ENCODE results near the gene PITX1.
"Not testable (repeated sequence)": the region's sequence is repeated elsewhere in the genome, so short reads cannot be mapped to it uniquely, and the experiment has no call there.

The PITX1 gene

DNA sequence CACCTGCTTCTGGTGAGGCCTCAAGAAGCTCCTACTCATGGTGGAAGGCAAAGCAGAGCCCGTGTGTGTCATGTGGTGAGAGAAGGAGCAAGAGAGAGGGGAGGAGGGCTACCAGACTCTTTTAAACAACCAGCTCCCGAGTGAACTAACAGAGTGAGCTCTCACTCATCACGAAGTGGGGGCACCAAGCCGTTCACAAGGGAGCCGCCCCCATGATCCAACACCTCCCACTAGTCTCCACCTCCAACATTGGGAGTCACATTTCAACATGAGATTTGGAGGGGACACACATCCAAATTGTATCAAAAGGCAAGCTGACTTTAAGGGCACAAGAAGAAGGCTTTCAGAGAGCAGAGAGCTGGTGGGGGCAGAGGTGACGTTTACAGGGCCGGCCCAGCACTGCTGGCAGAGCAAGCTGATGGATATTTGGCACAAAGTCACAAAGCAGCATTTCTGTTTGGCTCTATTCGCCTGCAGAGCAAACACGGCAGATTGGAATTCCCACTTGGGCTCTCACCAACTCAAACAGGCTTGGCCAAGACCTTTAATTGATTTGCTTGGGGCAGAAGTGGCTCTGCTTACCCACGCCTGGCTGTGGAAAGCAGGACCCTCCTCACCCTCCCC is 20.0 kb downstream of the PITX1 start:
- FAIRE-seq = no peak
- no peak for DNase-seq (ENCODE audit: extremely low spot score, insufficient read length, low read depth)

DNA sequence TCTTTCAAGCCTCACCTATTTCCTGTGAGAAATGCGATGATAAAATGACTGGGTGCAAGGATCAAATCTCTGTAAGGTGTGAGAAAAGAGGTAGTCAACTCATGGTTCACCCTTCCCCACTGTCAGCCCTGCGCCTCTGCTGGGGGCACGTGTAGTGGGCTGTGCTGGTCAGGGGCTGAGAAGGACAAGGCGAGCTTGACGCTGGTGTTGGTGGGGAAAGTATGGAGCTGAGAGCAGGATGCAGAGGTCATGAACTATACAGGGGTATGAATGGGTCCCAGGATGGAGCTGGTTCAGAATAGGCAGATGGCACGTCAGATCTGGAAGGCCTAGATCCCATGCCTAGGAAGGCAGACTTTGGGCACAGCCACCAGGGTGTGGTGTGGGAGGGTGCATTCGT is 20.6 kb downstream of the PITX1 start:
- FAIRE-seq = no peak

DNA sequence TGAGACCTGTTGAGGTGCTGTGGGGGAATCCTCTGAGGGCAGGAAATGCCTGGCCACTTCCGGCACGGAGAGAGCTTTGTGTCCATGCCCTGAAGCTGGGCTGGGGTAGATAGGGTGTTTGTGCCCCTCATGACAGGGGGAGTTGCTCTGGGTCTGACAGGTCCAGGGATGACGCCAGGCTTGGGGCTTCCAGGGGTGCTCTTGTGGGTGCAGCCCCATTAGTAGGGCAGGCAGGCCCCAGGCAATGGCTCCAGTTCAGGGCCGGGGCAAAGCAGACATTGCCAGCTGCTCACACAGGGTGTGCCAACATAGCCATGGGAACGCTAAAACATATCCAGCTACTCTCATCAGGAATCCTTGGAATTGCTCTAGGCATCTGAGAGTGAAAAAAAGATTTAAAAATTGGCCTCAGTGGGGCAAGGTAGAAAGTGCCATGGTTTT is 21.1 kb downstream of the PITX1 start:
- FAIRE-seq (no peak), DNase-seq (ENCODE audit: extremely low spot score, insufficient read length, low read depth) (no peak)

More for the DNA sequence above, 20.6 kb downstream of the PITX1 start:
- no peak for DNase-seq (ENCODE audit: extremely low spot score, insufficient read length, low read depth)

DNA sequence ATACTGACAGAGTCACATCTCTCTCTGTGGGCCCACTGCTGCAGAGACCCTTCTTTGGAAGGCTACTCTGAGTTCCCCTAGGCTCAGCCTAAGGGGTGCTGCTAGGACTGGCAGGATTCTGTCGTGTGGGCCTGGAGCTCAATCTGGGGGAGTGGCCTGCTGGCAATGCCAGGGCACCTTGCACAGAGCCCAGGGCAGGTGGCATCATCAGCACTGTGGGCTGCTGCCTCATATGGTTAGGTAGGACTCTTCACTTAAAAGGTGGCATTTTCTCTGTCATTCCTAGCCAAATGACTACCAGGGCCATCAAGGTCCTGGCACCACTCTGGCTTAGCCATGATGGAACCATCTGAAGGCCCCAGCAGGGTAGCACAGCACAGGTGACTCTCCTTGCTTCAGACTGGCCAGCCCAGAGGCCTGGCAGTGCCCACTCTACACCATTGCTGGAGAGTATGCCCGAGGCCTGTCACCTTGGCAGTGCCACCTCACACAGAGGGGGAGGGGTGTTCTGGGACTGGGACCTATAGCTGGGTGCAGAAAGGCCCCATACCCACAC is 21.9 kb downstream of the PITX1 start:
- DNase-seq (ENCODE audit: extremely low spot score, insufficient read length, low read depth) (no peak), FAIRE-seq (no peak)

DNA sequence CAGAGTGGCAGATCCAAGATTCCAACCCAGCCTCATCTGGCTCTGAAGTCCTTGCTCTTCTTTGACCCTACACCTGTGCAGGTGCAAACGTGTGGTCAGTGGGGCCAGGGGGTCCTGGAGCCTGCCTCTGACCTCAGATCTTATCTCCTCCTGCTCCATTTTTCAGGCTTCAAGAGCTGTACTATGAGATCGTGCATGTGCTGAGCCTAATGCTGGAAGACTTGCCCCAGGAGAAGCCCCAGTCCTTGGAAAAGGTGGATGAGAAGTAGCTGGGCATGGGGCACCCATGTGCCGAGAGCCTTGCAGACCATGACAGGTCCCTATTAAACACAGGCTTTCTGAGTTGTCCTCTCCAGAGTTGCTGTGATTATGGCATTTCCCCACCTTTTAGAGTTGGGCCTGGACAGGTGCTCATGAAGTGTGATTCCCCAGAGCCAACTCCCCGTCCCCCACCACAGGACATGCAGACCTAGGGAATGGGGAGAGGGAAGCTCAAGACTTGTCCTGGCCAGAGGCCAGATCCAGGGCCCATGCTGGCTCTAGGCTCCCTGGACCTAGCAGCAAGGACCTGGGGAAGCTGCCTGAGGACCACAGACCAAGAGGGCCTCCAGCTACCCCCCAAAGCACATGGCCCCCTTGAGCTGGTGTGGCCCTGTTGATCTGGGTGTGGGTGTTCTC is 22.5 kb downstream of the PITX1 start:
- DNase-seq (ENCODE audit: extremely low spot score, insufficient read length, low read depth) (no peak), FAIRE-seq (no peak)

DNA sequence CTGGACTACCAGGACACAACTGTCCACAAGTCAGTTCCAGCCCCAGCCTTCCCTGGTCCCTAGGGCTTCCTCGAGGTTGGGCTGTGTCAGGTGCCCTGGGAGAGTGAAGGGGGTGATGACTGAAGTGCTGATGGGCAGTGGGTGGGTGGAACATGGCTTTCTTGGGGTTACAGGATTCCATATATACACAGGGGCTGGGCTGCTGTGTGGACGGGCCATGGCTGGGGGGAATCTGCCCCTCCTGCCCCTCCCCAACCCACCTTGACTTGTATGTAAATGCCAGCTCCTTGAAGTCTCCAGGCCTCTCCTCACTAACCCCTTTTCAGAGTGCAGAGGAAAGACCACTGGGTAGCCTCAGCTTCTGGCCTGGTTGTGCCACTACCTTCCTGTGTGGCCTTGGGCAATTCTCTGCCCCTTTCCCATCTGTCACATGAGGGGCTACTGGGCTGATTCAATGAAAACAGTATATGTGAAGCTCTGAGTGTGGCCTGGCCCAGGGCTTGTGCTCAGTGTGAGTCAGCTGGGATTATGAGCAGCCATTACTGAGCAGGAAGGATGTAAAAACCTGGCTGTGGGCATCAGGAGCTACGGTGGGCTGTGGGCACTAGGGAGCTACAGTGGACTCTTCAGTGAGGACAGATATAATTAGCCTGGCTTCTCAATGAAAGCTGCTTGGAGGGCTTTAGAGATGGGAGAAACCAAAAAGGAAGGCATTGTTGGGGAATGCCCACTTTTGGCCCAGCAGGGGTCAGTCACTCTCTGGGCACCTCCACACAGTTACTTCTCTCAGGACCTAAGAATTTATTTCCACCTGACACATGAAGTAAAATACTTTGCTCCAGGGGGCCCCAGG is 23.3 kb downstream of the PITX1 start:
- DNase-seq (ENCODE audit: extremely low spot score, insufficient read length, low read depth) (no peak), FAIRE-seq (no peak)

DNA sequence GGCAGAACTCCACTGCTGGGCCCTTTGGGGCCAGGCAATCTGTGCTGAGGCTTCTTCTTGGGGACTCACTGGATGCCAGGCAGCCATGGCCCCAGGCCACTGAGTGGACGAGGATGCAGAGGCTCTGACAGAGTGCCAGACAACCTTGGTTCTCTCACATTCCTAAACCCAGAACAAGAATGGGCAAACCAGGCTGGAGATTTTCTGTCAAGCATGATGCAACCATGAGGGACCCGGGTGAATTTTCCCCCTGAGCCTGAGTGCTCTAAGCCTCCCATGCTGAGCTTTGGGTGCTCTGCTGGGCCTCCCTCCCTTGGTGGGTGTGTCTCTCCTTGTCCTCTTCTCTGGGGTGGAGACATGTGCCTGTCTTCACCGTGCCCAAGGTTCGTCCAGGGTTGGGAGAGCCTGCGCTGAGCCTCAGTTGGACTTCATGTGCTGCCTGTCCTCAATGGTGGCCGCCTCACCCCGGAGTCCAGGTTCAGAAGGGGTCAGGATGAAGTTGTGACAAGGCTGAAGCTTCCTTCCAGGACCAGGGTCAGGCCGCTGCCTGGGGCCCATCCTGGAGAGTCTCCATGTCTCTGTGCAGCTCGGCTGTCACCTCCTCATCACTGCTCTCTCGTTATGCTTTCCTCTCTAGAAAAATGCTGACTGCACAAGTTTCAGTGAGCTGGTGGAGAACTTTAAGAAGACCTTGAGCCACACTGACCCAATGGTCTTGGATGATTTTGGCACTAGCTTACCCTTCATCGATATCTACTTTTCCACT is 24.1 kb downstream of the PITX1 start:
- no peak for FAIRE-seq
- DNase-seq (ENCODE audit: extremely low spot score, insufficient read length, low read depth) = no peak

DNA sequence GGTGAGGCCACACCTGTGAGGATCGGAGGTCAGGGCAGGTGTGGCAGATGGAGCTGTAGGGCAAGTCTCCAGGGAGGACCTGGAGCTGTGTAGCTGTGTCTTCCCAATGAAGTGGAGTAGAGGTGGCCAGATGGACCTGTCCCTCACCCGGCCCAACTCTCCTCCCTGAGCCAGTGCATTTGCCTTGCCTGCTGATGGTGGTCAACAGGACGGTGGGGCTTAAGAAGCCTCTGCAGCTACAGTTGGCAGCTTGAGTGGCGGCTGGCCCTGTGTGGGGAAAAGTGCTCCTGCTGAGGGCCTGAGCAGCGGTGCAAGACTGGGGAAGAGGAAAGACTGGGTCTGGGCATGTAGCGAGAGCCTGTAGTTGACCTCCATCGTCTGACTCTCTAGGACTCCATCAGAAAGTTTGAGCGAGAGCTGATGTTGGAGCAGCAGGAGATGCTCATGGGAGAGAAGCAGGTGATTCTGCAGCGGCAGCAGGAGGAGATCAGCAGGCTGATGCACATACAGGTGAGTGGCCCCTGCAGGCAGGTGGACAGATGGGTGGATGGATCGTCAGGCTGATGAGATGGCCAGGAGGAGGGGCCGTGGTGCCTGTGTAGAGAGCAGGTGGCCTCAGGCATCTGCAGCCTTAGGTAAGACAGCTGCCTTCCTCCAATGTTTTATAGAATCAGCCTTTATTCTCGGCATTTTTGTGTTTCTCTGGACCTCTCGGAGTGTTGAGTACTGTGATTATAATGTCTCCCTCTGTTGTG is 24.9 kb downstream of the PITX1 start:
- FAIRE-seq (no peak), DNase-seq (ENCODE audit: extremely low spot score, insufficient read length, low read depth) (no peak)

DNA sequence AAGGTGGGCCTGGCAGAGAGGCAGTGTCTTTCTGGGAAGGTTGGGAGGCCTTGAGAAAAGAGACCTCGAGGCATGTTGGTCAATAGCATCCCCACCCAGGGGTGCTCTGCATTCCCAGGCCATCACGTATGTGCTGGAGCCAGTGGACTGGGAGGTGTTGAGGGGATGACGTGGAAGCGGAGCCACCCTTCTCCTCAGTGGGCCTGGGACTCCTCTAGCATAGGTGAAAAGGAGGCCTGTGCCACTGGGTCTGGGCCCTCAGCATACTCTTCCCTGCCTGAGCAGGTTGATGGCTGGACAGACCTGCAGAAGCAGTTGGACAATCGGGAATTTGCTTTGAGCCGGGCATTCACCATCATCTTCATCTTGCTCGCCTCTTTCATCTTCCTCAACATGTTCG is 25.5 kb downstream of the PITX1 start:
- DNase-seq (ENCODE audit: extremely low spot score, insufficient read length, low read depth) = no peak
- no peak for FAIRE-seq

DNA sequence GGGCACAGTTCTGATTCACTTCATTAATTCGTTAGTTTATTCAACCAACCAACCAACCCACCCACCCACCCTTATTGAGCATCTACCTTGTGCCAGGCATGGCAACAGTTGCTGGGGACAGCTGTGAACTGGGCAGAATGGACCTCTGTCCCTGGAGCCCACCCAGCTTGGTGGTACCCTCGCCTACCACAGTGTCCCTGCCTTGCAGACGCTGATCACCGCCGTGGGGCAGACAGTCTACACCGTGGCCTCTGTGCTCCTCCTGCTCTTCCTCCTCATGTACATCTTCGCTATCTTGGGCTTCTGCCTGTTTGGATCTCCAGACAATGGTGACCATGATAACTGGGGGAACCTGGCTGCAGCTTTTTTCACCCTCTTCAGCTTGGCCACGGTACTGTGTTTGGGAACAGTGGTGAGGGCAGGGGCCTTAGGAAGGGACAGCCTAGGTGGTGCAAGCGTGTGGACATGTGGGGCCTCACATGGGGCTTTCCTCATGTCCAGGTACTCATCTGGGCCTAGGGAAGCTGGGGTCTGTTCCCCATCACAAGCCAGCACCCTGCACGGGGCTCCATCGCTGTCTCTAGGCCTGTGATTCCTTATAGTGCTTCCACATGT is 26.2 kb downstream of the PITX1 start:
- DNase-seq (ENCODE audit: extremely low spot score, insufficient read length, low read depth) (no peak), FAIRE-seq (no peak)

DNA sequence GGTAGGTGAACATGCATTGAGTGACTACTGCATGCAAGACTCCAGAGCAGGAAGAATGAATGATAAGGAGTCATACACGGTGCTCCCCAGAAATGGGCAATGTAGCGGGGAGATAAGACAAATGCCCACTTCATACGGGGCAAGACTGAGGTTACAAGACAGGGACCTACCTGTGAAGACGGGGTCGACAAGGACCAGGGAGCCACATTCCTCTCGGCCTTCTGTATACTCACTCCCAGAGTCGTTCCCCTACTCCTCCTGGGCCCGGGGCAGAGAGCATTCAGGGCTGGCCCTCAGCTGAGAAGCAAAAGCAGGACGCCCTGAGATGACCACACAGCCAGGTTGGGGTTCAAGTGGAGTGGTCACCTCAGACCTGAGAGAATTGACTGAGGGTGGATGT is 26.7 kb downstream of the PITX1 start:
- FAIRE-seq = no peak
- no peak for DNase-seq (ENCODE audit: extremely low spot score, insufficient read length, low read depth)

DNA sequence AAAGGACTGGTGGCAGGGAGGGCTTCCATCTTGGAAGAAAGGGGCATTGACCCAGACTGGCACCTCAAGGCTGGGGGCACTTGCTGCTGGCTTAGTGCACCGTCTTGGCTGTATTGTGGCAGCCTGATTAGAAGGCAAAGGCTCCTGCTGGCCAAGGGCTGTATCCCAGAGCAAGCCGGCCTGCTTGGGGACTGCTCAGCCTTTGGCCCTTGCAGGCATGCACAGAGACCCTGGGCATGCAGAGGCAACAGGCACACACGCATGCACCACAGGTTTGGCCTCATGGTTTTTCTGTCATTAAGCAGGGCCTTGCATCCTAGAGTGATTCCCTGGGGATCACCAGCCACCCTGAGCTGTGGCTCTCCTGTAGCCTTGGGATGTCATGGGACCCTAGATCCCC is 29.0 kb downstream of the PITX1 start:
- DNase-seq (ENCODE audit: extremely low spot score, insufficient read length, low read depth) (no peak), FAIRE-seq (no peak)

DNA sequence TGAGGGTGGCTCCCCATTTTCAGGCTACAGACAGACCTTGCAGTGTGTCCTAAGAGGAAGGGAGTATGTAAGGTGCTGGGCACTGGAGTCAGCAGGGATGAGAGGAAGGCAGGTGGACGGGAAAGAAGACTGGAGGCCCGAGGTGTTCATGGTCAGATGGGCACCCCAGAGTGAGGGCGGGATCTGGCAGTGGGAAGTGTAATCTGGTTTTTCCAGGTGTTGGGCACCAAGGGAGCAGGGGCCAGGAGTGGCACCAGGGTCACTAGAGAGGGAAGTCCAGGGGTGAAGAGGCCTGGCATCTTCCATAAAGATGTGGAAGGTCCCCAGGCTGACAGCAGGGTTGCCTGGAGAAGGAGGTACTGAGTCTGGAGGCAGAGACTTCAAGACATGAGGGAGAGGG is 29.7 kb downstream of the PITX1 start:
- FAIRE-seq (no peak), DNase-seq (ENCODE audit: extremely low spot score, insufficient read length, low read depth) (no peak)

DNA sequence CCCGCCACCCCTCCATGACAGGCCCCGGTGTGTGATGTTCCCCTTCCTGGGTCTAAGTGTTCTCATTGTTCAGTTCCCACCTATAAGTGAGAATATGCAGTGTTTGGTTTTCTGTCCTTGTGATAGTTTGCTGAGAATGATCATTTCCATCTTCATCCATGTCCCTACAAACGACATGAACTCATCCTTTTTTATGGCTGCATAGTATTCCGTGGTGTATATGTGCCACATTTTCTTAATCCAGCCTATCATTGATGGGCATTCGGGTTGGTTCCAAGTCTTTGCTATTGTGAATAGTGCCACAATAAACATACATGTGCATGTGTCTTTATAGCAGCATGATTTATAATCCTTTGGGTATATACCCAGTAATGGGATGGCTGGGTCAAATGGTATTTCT is 36.0 kb downstream of the PITX1 start:
- FAIRE-seq = not testable (repeated sequence)

DNA sequence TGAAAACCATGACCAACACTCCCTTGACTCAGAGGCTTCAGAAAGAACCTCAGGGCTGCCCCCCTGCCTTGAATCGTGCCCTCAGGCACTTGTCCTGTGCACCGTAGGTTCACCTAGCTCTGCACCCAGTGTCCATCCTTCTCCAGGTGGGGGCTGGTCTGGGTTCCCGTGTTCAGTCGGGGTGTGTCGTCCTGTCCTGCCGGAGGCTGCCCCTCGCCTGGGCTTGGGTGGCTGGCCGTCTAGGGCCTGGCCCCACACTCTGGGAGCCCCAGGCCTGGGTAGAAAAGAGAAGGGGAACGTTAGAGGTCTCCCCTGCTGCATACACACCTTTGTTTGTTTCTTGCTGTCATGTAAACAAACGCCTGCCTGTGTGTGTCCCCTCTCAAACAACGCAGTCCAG is 37.0 kb downstream of the PITX1 start:
- DNase-seq (ENCODE audit: extremely low spot score, insufficient read length, low read depth) = no peak
- no peak for FAIRE-seq

More for the DNA sequence above, 36.0 kb downstream of the PITX1 start:
- DNase-seq (ENCODE audit: extremely low spot score, insufficient read length, low read depth) = not testable (repeated sequence)

DNA sequence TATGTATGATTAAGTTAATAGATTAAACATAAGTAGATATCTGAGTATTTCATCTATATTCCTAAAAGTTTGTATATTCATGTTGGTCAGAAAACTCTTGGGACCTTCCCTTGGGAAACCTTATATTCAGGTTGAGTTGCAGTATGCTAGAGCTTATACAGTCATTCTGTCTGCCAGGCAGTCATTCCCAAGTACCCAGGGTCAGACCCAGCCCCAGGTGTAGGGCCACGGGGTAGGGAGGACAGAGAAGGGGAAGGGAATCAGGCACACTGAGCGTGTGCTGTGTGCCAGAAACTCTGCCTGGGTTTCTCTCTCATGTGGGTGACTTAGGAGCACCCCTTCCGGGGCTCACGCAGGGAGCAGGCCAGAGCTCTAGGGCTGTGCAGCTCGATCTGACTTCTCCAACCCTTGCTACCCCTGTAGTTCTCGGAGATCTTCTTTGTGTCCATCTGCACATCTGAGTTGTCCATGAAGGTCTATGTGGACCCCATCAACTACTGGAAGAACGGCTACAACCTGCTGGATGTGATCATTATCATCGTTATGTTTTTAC is 38.1 kb downstream of the PITX1 start:
- no peak for FAIRE-seq

DNA sequence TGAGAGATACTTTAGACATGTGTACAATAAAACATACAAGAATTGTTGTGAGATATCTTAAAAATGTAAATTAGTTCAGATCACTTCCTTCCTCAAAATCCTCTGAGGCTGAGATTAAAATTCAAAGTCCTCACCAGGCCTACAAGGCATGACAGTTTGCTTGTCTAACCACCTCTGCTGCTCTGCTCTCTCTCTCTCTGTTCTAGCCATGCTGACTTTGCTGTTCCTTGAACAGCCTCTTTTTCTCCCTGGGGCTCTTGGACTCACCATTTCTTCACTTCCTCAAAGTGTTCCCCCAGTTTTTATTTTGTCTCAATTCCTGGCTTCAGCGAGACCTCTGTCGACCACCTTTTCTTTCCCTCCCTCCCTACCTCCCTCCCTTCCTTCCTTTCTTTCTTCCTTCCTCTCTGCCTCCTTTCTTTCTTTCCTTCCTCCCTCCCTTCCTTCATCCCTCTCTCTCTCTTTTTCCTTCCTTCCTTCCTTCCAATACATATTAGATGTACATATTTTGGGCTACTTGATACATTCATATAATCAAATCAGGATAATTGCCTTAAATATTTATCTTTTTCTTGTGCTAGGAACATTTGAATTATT is 39.4 kb downstream of the PITX1 start:
- DNase-seq (ENCODE audit: extremely low spot score, insufficient read length, low read depth) (no peak), FAIRE-seq (no peak)

More for the DNA sequence above, 38.1 kb downstream of the PITX1 start:
- no peak for DNase-seq (ENCODE audit: extremely low spot score, insufficient read length, low read depth)

DNA sequence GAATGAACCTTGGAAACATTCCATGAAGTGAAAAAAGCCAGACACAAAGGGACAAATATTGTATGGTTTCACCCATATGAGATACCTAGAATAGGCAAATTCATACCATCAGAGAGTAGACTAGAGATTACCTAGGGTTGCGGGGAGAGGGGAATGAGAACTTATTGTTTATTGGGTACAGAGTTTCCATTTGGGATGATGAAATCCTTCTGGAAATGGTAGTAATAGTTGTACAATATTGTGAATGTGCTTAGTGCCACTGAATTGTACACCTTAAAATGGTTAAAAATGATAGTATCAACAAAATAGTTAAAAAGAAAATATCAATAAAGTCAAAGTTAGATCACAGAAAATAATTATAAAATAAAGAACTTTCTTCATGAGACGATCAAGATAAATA is 40.9 kb downstream of the PITX1 start:
- no peak for DNase-seq (ENCODE audit: extremely low spot score, insufficient read length, low read depth)
- FAIRE-seq = no peak

All from GM18507 (cell line).